Stomach (tissue), 4 donors: ENCODE results near the gene BRPF1.

ENCODE experiments used
- EP300 ChIP-seq: sonication (generic); formaldehyde crosslinking; IDR thresholded peaks from one replicate; pipeline ENCODE4 v1.6.1; 2017; ENCODE audit warnings: antibody characterized with exemption
- POLR2A ChIP-seq, 4 donors: fragments of 450-650 bp; IDR thresholded peaks; one replicate each; pipeline ENCODE4 v1.6.1; 2016; ENCODE audit warnings: antibody characterized with exemption in 4 of 4, control low read depth in 2 of 4, mild to moderate bottlenecking in 1 of 4, moderate library complexity in 1 of 4

DNA sequence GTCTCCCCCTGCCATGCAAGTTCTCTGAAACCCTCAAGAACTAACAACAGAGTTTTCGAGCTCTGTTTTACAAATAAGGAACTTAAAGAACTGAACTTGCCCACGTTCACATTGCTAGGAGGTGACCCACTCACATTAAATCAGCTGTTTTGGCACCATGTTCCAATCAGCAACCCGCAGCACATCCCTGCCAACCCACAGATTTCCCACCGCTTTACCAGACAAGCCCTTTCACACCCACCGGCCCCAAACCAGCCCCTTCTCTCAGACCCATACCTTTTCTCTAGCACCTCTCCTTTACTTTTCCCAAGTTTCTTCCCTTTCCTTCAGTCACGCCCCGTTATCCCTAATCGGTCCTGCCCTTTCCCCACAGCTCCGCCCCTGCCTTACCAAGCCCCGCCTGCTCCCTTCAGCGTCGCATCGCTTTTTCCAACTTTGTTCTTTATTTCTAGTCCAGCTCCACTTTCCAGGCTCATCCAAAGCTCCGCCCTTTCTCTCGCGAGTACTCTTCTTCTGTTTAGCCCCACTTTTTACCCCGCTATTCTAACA is 804 bp upstream of the BRPF1 start:
- no peak for TF ChIP-seq POLR2A (IDR thresholded peaks at IDR 0.05)
- TF ChIP-seq EP300, result no peak
